Upper lobe of left lung (tissue), 6 donors: ENCODE results near the gene CCDC33. TPM values are rescaled to one million over a fixed set of nuclear protein-coding genes. Genes with fewer than 3 reads are reported as not detected.

ENCODE experiments used
- ATAC-seq, 2 donors: fragments of 200-7000 bp; cut with Tn5 transposase; one replicate each; pipeline ENCODE4 v1.9.1; 2022; ENCODE audit warnings: mild to moderate bottlenecking in 2 of 2, moderate library complexity in 2 of 2; ENCODE audit not compliant: low FRiP score in 2 of 2
- DNase-seq, 2 donors: peaks; one replicate each; pipeline ENCODE4 v3.0.0-alpha.2; 2019 to 2020
- H3K27ac ChIP-seq, 4 donors: fragments of 200-600 bp; sonication (generic); one replicate each; pipeline ENCODE4 v1.5.1; 2016 to 2019
- H3K27me3 ChIP-seq, 4 donors: fragments of 200-600 bp; sonication (generic); one replicate each; pipeline ENCODE4 v1.5.1; 2017 to 2019
- H3K36me3 ChIP-seq, 4 donors: fragments of 200-600 bp; sonication (generic); one replicate each; pipeline ENCODE4 v1.5.1; 2016 to 2019
- H3K4me1 ChIP-seq, 4 donors: fragments of 200-600 bp; sonication (generic); one replicate each; pipeline ENCODE4 v1.5.1; 2018 to 2019
- H3K4me3 ChIP-seq, 4 donors: fragments of 200-600 bp; sonication (generic); one replicate each; pipeline ENCODE4 v1.5.1; 2017 to 2019; ENCODE audit warnings: mild to moderate bottlenecking in 2 of 4, moderate library complexity in 1 of 4
- H3K9me3 ChIP-seq, 4 donors: fragments of 200-600 bp; sonication (generic); one replicate each; pipeline ENCODE4 v1.5.1; 2018 to 2019
- CTCF ChIP-seq, 6 experiments: fragments of 450-650 bp in 4 of 6; fragments of 200-600 bp in 2 of 6; sonication (generic) in 2 of 6; IDR thresholded peaks; one replicate each; pipeline ENCODE4 v1.5.1; 2016 to 2019; ENCODE audit warnings: antibody characterized with exemption in 6 of 6
- EP300 ChIP-seq, 4 donors: sonication (generic); formaldehyde crosslinking; IDR thresholded peaks; one replicate each; pipeline ENCODE4 v1.5.1; 2017; ENCODE audit warnings: antibody characterized with exemption in 4 of 4, control low read depth in 2 of 4
- POLR2A ChIP-seq, 4 donors: fragments of 450-650 bp; IDR thresholded peaks; one replicate each; pipeline ENCODE4 v1.5.1; 2016 to 2017; ENCODE audit warnings: antibody characterized with exemption in 4 of 4, mild to moderate bottlenecking in 2 of 4
- POLR2AphosphoS5 ChIP-seq, 2 donors: sonication (generic); formaldehyde crosslinking; IDR thresholded peaks; one replicate each; pipeline ENCODE4 v1.5.1; 2017; ENCODE audit warnings: antibody characterized with exemption in 2 of 2
- WGBS, 2 donors: methylation state at CpG; one replicate each; pipeline ENCODE4 v1.1.5; 2017 to 2018; 5-methylcytosine and 5-hydroxymethylcytosine counted together
- total RNA-seq, 6 donors: library from RNA; depleted of rRNA in 4 of 6; stranded (reverse); fragments of >200 nt in 4 of 6; gene quantifications; one replicate each; pipeline versions ENCODE4 v1.1.0 to v1.2.1, GENCODE V29; 2016 to 2021
- donor health status: DM: no; HTN: no; CAD: no; lungs with moderate emphysema.
- donor health status: DM: no; HTN: yes; CAD: no; lungs with severe emphysema.

CCDC33 gene
- total RNA-seq, 6 donors from 2014 or later = 3.8 to 43.4 (median 4.2) TPM; not detected in 1

GRCh38 chr15:74270854-74271520, 34.9 kb downstream of the CCDC33 start:
- H3K9me3 ChIP-seq = no peaks in the 10 kb centered on the region
- ATAC-seq (no peak), DNase-seq (no peak)
- no peaks in the 10 kb centered on the region for H3K27me3 ChIP-seq
- no peaks in the 10 kb centered on the region for H3K36me3 ChIP-seq
- TF ChIP-seq POLR2AphosphoS5 (IDR thresholded peaks at IDR 0.05) (no peak), CTCF (IDR thresholded peaks at IDR 0.05) (no peak), EP300 (IDR thresholded peaks at IDR 0.05) (no peak), POLR2A (IDR thresholded peaks at IDR 0.05) (no peak)
- no peak overlapping the region for H3K4me3 ChIP-seq
- no peaks in the 10 kb centered on the region for H3K4me1 ChIP-seq
- H3K27ac ChIP-seq = no peak overlapping the region
- 29% methylated on average over 13 to 14 of the region's 14 CpGs for WGBS, 2 donors

- no peak for ATAC-seq
- 84 to 91% methylated on average over 9 to 10 of the region's 10 CpGs for WGBS, 2 donors
- H3K27ac ChIP-seq = no peak overlapping the region
- H3K4me3 ChIP-seq = no peak overlapping the region
- TF ChIP-seq EP300 (IDR thresholded peaks at IDR 0.05) = no peak
- TF ChIP-seq POLR2A (IDR thresholded peaks at IDR 0.05) = no peak
- no peak for TF ChIP-seq POLR2AphosphoS5 (IDR thresholded peaks at IDR 0.05)
- no peak for TF ChIP-seq CTCF (IDR thresholded peaks at IDR 0.05)
- no peaks in the 10 kb centered on the region for H3K27me3 ChIP-seq
- no peaks in the 10 kb centered on the region for H3K36me3 ChIP-seq
- H3K4me1 ChIP-seq = no peaks in the 10 kb centered on the region
- no peak for DNase-seq
- no peaks in the 10 kb centered on the region for H3K9me3 ChIP-seq
Measured at GRCh38 chr15:74272812-74273211, 36.7 kb downstream of the CCDC33 start.

GRCh38 chr15:74274470-74275038, 38.4 kb downstream of the CCDC33 start:
- Histone ChIP-seq H3K4me1 (no peaks in the 10 kb centered on the region), H3K36me3 (no peaks in the 10 kb centered on the region), H3K27me3 (no peaks in the 10 kb centered on the region), H3K27ac (no peak overlapping the region), H3K4me3 (no peak overlapping the region), H3K9me3 (no peaks in the 10 kb centered on the region)
- no peak for DNase-seq
- no peak for ATAC-seq
- WGBS, 2 donors = 72 to 80% methylated on average over 1 to 3 of the region's 3 CpGs
- TF ChIP-seq POLR2AphosphoS5 (IDR thresholded peaks at IDR 0.05) (no peak), EP300 (IDR thresholded peaks at IDR 0.05) (no peak), POLR2A (IDR thresholded peaks at IDR 0.05) (no peak), CTCF (IDR thresholded peaks at IDR 0.05) (no peak)

- TF ChIP-seq CTCF (IDR thresholded peaks at IDR 0.05) (no peak), POLR2A (IDR thresholded peaks at IDR 0.05) (no peak), EP300 (IDR thresholded peaks at IDR 0.05) (no peak), POLR2AphosphoS5 (IDR thresholded peaks at IDR 0.05) (no peak)
- Histone ChIP-seq H3K27me3 (no peaks in the 10 kb centered on the region), H3K9me3 (no peaks in the 10 kb centered on the region), H3K4me3 (no peak overlapping the region), H3K27ac (no peak overlapping the region), H3K36me3 (no peaks in the 10 kb centered on the region), H3K4me1 (no peaks in the 10 kb centered on the region)
- 83 to 90% methylated on average over 4 to 6 of the region's 6 CpGs for WGBS, 2 donors
- DNase-seq (no peak), ATAC-seq (no peak)
Measured at GRCh38 chr15:74275957-74276356, 39.8 kb downstream of the CCDC33 start.

- ATAC-seq (no peak), DNase-seq (no peak)
- Histone ChIP-seq H3K9me3 (no peaks in the 10 kb centered on the region), H3K4me1 (no peaks in the 10 kb centered on the region), H3K27me3 (no peaks in the 10 kb centered on the region), H3K4me3 (no peak overlapping the region), H3K27ac (no peak overlapping the region), H3K36me3 (no peaks in the 10 kb centered on the region)
- 76 to 88% methylated on average over 3 of the region's 3 CpGs for WGBS, 2 donors
- TF ChIP-seq CTCF (IDR thresholded peaks at IDR 0.05) (no peak), POLR2AphosphoS5 (IDR thresholded peaks at IDR 0.05) (no peak), EP300 (IDR thresholded peaks at IDR 0.05) (no peak), POLR2A (IDR thresholded peaks at IDR 0.05) (no peak)
Measured at GRCh38 chr15:74276560-74276959, 40.4 kb downstream of the CCDC33 start.
